GM23338 (cell line): ENCODE data around the gene ICAM2. TPM values are rescaled to one million over a fixed set of nuclear protein-coding genes. Genes with fewer than 3 reads are reported as not detected.
"Not testable (repeated sequence)": the region's sequence is repeated elsewhere in the genome, so short reads cannot be mapped to it uniquely, and the experiment has no call there.

Experiments used
- ATAC-seq: fragments of 200-7000 bp; cut with Tn5 transposase; 3 replicates; pipeline ENCODE4 v1.9.1; 2020
- DNase-seq: peaks from one replicate; pipeline ENCODE4 v3.0.0-alpha.2; 2015; ENCODE audit warnings: low spot score
- H2AFZ ChIP-seq: fragments of 200-600 bp; sonication (generic); 2 replicates; pipeline ENCODE4 v1.8.0; 2016; ENCODE audit warnings: antibody characterized with exemption, mild to moderate bottlenecking, moderate library complexity
- H3F3A ChIP-seq: fragments of 200-600 bp; sonication (generic); replicated peaks from 2 replicates; pipeline ENCODE4 v1.8.0; 2017; ENCODE audit warnings: antibody characterized with exemption, mixed run types, low read depth
- H3K27ac ChIP-seq: fragments of 200-600 bp; sonication (generic); 2 replicates; pipeline ENCODE4 v1.6.1; 2016; ENCODE audit warnings: low read depth
- H3K27me3 ChIP-seq: fragments of 200-600 bp; sonication (generic); 2 replicates; pipeline ENCODE4 v1.8.0; 2016; ENCODE audit warnings: mild to moderate bottlenecking, mixed run types, moderate library complexity; ENCODE audit not compliant: insufficient read depth
- H3K36me3 ChIP-seq: fragments of 200-600 bp; sonication (generic); 2 replicates; pipeline ENCODE4 v1.8.0; 2016; ENCODE audit warnings: mild to moderate bottlenecking; ENCODE audit not compliant: insufficient read depth
- H3K4me1 ChIP-seq: fragments of 200-600 bp; sonication (generic); 2 replicates; pipeline ENCODE4 v1.8.0; 2016; ENCODE audit warnings: mild to moderate bottlenecking, moderate library complexity; ENCODE audit not compliant: insufficient read depth
- H3K4me2 ChIP-seq: fragments of 200-600 bp; sonication (generic); 2 replicates; pipeline ENCODE4 v1.7.1; 2017; ENCODE audit warnings: mixed run types
- H3K4me3 ChIP-seq: fragments of 200-600 bp; sonication (generic); 2 replicates; pipeline ENCODE4 v1.6.1; 2016; ENCODE audit warnings: mixed run types
- H3K79me2 ChIP-seq: fragments of 200-600 bp; sonication (generic); replicated peaks from 2 replicates; pipeline ENCODE4 v1.8.0; 2017; ENCODE audit warnings: mild to moderate bottlenecking; ENCODE audit not compliant: insufficient read depth
- H3K9me2 ChIP-seq: fragments of 200-600 bp; sonication (generic); 2 replicates; pipeline ENCODE4 v1.8.0; 2017; ENCODE audit not compliant: insufficient read depth
- H4K20me1 ChIP-seq: fragments of 200-600 bp; sonication (generic); replicated peaks from 2 replicates; pipeline ENCODE4 v1.8.0; 2017; ENCODE audit warnings: mild to moderate bottlenecking; ENCODE audit not compliant: insufficient read depth
- H3K27ac Mint-ChIP-seq: 2 replicates; pipeline ENCODE4 v1.8.0; 2020; ENCODE audit warnings: inconsistent platforms, mild to moderate bottlenecking, moderate library complexity, mixed read lengths
- H3K27me3 Mint-ChIP-seq: 3 replicates; pipeline ENCODE4 v1.8.0; 2022; ENCODE audit warnings: low read depth, mild to moderate bottlenecking, moderate library complexity, mixed read lengths, inconsistent platforms; ENCODE audit not compliant: insufficient read depth, poor library complexity
- H3K36me3 Mint-ChIP-seq: 3 replicates; pipeline ENCODE4 v1.8.0; 2021; ENCODE audit warnings: low read depth, mild to moderate bottlenecking, inconsistent platforms, moderate library complexity, mixed read lengths
- H3K4me1 Mint-ChIP-seq: 3 replicates; pipeline ENCODE4 v1.8.0; 2020; ENCODE audit warnings: mild to moderate bottlenecking, inconsistent platforms, mixed read lengths
- H3K4me3 Mint-ChIP-seq: 3 replicates; pipeline ENCODE4 v1.8.0; 2021; ENCODE audit warnings: moderate library complexity, mild to moderate bottlenecking, inconsistent platforms, mixed read lengths
- H3K9me3 Mint-ChIP-seq: 3 replicates; pipeline ENCODE4 v1.8.0; 2020; ENCODE audit warnings: moderate library complexity, mild to moderate bottlenecking, inconsistent platforms, mixed read lengths
- CREB1 ChIP-seq: fragments of 250-450 bp; sonication (Bioruptor Pico); IDR thresholded peaks from 2 replicates; pipeline ENCODE4 v1.5.0; 2020; ENCODE audit warnings: low read depth, mild to moderate bottlenecking, moderate library complexity
- ETS1 ChIP-seq: IDR thresholded peaks from 2 replicates; pipeline ENCODE4 v1.6.1; 2016; ENCODE audit warnings: antibody characterized with exemption
- POLR2AphosphoS5 ChIP-seq: IDR thresholded peaks from 2 replicates; pipeline ENCODE4 v1.6.1; 2016; ENCODE audit warnings: antibody characterized with exemption, low read depth
- ZNF331 ChIP-seq: fragments of 250-450 bp; sonication (Bioruptor Pico); IDR thresholded peaks from 2 replicates; pipeline ENCODE4 v1.5.0; 2020; ENCODE audit warnings: low read depth, mild to moderate bottlenecking, moderate library complexity
- polyA plus RNA-seq: library from polyadenylated mRNA; unstranded; fragments of >200 nt; fragmentation: Nextera tagmentation; extraction: Ambion mirVana; gene quantifications from 2 replicates; pipeline ENCODE4 v1.2.1, GENCODE V29; 2016
- total RNA-seq: library from RNA; depleted of rRNA; stranded (reverse); fragments of >200 nt; shearing (Covaris generic); gene quantifications from 2 replicates; pipeline ENCODE4 v1.2.3, GENCODE V29; 2014
- TF ChIP-seq, protein P1 (sequence below): IDR thresholded peaks from one replicate; pipeline ENCODE4 v1.6.1; 2018; ENCODE audit warnings: antibody characterized with exemption; ENCODE audit not compliant: unreplicated experiment

The ICAM2 gene
- total and polyA plus RNA-seq, 2 experiments from 2014 or later: 0.31 to 0.86 TPM

GRCh38 chr17:63983320-63983719 lies 37.1 kb downstream of the ICAM2 start:
- Histone ChIP-seq H3K4me2 (no peak overlapping the region), H3K4me1 (no peaks in the 10 kb centered on the region), H3K27me3 (no peaks in the 10 kb centered on the region), H3K36me3 (no peaks in the 10 kb centered on the region), H3K4me3 (no peak overlapping the region), H2AFZ (no peak overlapping the region), H3K9me2 (no peaks in the 10 kb centered on the region), H3F3A (no peaks in the 10 kb centered on the region), H3K27ac (no peak overlapping the region), H4K20me1 (no peaks in the 10 kb centered on the region), H3K79me2 (no peaks in the 10 kb centered on the region)
- Mint-ChIP-seq H3K27ac (no peak overlapping the region), H3K4me3 (no peak overlapping the region), H3K4me1 (peaks cover 5% of the 10 kb centered on the region; the same call in 2 of the 3 replicates), H3K36me3 (peaks cover 11% of the 10 kb centered on the region; the same call in 1 of the 3 replicates), H3K9me3 (peaks cover 20% of the 10 kb centered on the region), H3K27me3 (peaks cover 3% of the 10 kb centered on the region)
- TF ChIP-seq ETS1 (no peak), ZNF331 (CRISPR knock-in tag) (no peak)
- ATAC-seq (no peak), DNase-seq (no peak)

DNA sequence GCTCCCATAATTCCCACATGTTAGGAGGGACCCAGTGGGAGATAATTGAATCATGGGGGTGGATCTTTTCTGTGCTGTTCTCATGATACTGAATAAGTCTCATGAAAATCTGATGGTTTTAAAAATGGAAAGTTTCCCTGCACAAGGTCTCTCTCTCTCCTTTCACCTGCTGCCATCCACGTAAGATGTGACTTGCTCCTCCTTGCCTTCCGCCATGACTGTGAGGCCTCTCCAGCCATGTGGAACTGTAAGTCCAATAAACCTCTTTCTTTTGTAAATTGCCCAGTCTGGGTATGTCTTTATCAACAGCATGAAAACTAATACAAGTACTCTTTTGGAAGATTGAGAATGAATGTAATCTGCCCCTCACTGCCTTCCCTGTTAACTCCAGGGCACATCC lies 37.8 kb downstream of the ICAM2 start:
- H3K27me3 ChIP-seq, ATAC-seq, H3K4me1 ChIP-seq, H3K4me1 Mint-ChIP-seq, H3K36me3 ChIP-seq, H3K4me3 ChIP-seq, H3F3A ChIP-seq, H3K4me2 ChIP-seq, H3K27me3 Mint-ChIP-seq, H3K9me2 ChIP-seq, H3K4me3 Mint-ChIP-seq, H4K20me1 ChIP-seq, DNase-seq, H2AFZ ChIP-seq, H3K79me2 ChIP-seq, H3K27ac Mint-ChIP-seq, H3K27ac ChIP-seq: not testable (repeated sequence)
- Mint-ChIP-seq H3K36me3 (peaks cover 11% of the 10 kb centered on the region; the same call in 1 of the 3 replicates), H3K9me3 (peaks cover 20% of the 10 kb centered on the region)

GRCh38 chr17:63978272-63979200 lies 41.9 kb downstream of the ICAM2 start:
- no peak overlapping the region for H3K27ac Mint-ChIP-seq
- H3K36me3 ChIP-seq: no peaks in the 10 kb centered on the region
- TF ChIP-seq POLR2AphosphoS5 (no peak), CREB1 (CRISPR knock-in tag) (no peak)
- TF ChIP-seq, protein P1, sequence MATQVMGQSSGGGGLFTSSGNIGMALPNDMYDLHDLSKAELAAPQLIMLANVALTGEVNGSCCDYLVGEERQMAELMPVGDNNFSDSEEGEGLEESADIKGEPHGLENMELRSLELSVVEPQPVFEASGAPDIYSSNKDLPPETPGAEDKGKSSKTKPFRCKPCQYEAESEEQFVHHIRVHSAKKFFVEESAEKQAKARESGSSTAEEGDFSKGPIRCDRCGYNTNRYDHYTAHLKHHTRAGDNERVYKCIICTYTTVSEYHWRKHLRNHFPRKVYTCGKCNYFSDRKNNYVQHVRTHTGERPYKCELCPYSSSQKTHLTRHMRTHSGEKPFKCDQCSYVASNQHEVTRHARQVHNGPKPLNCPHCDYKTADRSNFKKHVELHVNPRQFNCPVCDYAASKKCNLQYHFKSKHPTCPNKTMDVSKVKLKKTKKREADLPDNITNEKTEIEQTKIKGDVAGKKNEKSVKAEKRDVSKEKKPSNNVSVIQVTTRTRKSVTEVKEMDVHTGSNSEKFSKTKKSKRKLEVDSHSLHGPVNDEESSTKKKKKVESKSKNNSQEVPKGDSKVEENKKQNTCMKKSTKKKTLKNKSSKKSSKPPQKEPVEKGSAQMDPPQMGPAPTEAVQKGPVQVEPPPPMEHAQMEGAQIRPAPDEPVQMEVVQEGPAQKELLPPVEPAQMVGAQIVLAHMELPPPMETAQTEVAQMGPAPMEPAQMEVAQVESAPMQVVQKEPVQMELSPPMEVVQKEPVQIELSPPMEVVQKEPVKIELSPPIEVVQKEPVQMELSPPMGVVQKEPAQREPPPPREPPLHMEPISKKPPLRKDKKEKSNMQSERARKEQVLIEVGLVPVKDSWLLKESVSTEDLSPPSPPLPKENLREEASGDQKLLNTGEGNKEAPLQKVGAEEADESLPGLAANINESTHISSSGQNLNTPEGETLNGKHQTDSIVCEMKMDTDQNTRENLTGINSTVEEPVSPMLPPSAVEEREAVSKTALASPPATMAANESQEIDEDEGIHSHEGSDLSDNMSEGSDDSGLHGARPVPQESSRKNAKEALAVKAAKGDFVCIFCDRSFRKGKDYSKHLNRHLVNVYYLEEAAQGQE: no peak

More at GRCh38 chr17:63978272-63979200, 41.9 kb downstream of the ICAM2 start:
- Mint-ChIP-seq H3K9me3 (peaks cover 16% of the 10 kb centered on the region), H3K4me3 (no peak overlapping the region), H3K36me3 (peaks cover 11% of the 10 kb centered on the region; the same call in 2 of the 3 replicates), H3K27me3 (peaks cover 6% of the 10 kb centered on the region), H3K4me1 (peaks cover 7% of the 10 kb centered on the region)
- Histone ChIP-seq H3K4me3 (no peak overlapping the region), H3K4me1 (no peaks in the 10 kb centered on the region), H3K4me2 (no peak overlapping the region), H3K27me3 (no peaks in the 10 kb centered on the region), H3K79me2 (no peaks in the 10 kb centered on the region), H3F3A (no peaks in the 10 kb centered on the region), H2AFZ (no peak overlapping the region), H3K9me2 (no peaks in the 10 kb centered on the region), H3K27ac (no peak overlapping the region), H4K20me1 (no peaks in the 10 kb centered on the region)
- DNase-seq (no peak), ATAC-seq (no peak)
